PC-9 (cell line): ENCODE measurements around the gene FLT3.

ENCODE experiments used
- CTCF ChIP-seq: fragments of 200-600 bp; sonication (generic); conservative IDR thresholded peaks from 2 replicates; pipeline ENCODE4 v1.6.1; 2017; ENCODE audit warnings: mixed run types, antibody characterized with exemption, mild to moderate bottlenecking, moderate library complexity
- EZH2 ChIP-seq: fragments of 200-600 bp; sonication (generic); IDR thresholded peaks from 2 replicates; pipeline ENCODE4 v1.8.0; 2017; ENCODE audit warnings: antibody characterized with exemption, low read depth

- no peak for TF ChIP-seq EZH2
- peak; percentile 50 for TF ChIP-seq CTCF
Observed at GRCh38 chr13:27960362-27961226, 139.8 kb downstream of the FLT3 start.
